Astrocyte of the cerebellum (primary cell): ENCODE data around the gene TIMP1.
A peak's percentile ranks its signal among the peaks of the same experiment; 100 is the strongest.

Experiments
- DNase-seq: peaks from one replicate; pipeline ENCODE4 v3.0.0-alpha.2; 2011; ENCODE audit warnings: low read depth
- H3K4me3 ChIP-seq: 2 replicates; pipeline ENCODE4 v1.5.1; 2011; ENCODE audit warnings: mild to moderate bottlenecking, low read depth, low read length, moderate library complexity
- CTCF ChIP-seq: IDR thresholded peaks from 2 replicates; pipeline ENCODE4 v1.5.1; 2012; ENCODE audit warnings: low read length, low read depth, moderate library complexity, mild to moderate bottlenecking; ENCODE audit errors: missing control alignments
- in situ Hi-C: cut with HindIII; loops from 2 replicates; pipeline ENCODE4 v1.10.0; 2017; ENCODE audit warnings: low sequenced_read_pairs

TIMP1 gene

GRCh38 chrX:47566841-47567240 is 15.4 kb upstream of the TIMP1 start:
- H3K4me3 ChIP-seq = no peak overlapping the region
- DNase-seq = no peak
- TF ChIP-seq CTCF = no peak
- in situ Hi-C loops = no loop called here

GRCh38 chrX:47568656-47569295 is 13.5 kb upstream of the TIMP1 start:
- no peak for DNase-seq
- TF ChIP-seq CTCF = peak; percentile 46

GRCh38 chrX:47570794-47571193 is 11.4 kb upstream of the TIMP1 start:
- no peak for DNase-seq
- H3K4me3 ChIP-seq = no peak overlapping the region
- no peak for TF ChIP-seq CTCF
- in situ Hi-C loops = no loop called here

More at GRCh38 chrX:47568656-47569295, 13.5 kb upstream of the TIMP1 start:
- in situ Hi-C loops = no loop called here
- no peak overlapping the region for H3K4me3 ChIP-seq

GRCh38 chrX:47571215-47571614 is 11.0 kb upstream of the TIMP1 start:
- DNase-seq = no peak
- no peak for TF ChIP-seq CTCF
- no peak overlapping the region for H3K4me3 ChIP-seq
- in situ Hi-C loops = no loop called here

- TF ChIP-seq CTCF = no peak
- in situ Hi-C loops = no loop called here
These were observed 10.3 kb upstream of the TIMP1 start for GRCh38 chrX:47571896-47572295.

GRCh38 chrX:47572773-47573340 is 9.4 kb upstream of the TIMP1 start:
- in situ Hi-C loops = no loop called here
- no peak for TF ChIP-seq CTCF
- no peak for DNase-seq
- H3K4me3 ChIP-seq = no peak overlapping the region

More at GRCh38 chrX:47571896-47572295, 10.3 kb upstream of the TIMP1 start:
- no peak for DNase-seq
- H3K4me3 ChIP-seq = no peak overlapping the region
